ENCODE measurements around the gene HOXC13. TPM values are rescaled to one million over a fixed set of nuclear protein-coding genes. Genes with fewer than 3 reads are reported as not detected.

HOXC13 gene
- total and polyA plus RNA-seq, 9 of the 15 experiments (the other 6 are each of a cell fraction or from before 2014, with no cell fraction given) = 0.03 to 0.29 (median 0.17) TPM; not detected in 2

- TF ChIP-seq PATZ1 (CRISPR knock-in tag; IDR thresholded peaks at IDR 0.05; ENCODE audit: borderline replicate concordance) (peak; percentile 64; the same call in 1 of the 2 replicates), ZNF584 (CRISPR knock-in tag; IDR thresholded peaks at IDR 0.05; ENCODE audit: low read depth) (peak; percentile 8; the same call in 1 of the 2 replicates), ZNF277 (CRISPR knock-in tag; IDR thresholded peaks at IDR 0.05; ENCODE audit: borderline replicate concordance) (no peak), SRF (CRISPR knock-in tag; IDR thresholded peaks at IDR 0.05) (no peak), PHF21A (IDR thresholded peaks at IDR 0.05; ENCODE audit: borderline replicate concordance, low read depth) (no peak), CAMTA2 (CRISPR knock-in tag; conservative IDR thresholded peaks at IDR 0.05) (no peak; the same call in 1 of the 2 replicates), ZNF444 (CRISPR knock-in tag; IDR thresholded peaks at IDR 0.05) (no peak), MCM3 (IDR thresholded peaks at IDR 0.05) (no peak), CTBP1 (IDR thresholded peaks at IDR 0.05; ENCODE audit: borderline replicate concordance) (peak; percentile 66; the same call in 1 of the 2 replicates), CUX1 (CRISPR knock-in tag; IDR thresholded peaks at IDR 0.05) (no peak), TCF3 (CRISPR knock-in tag; IDR thresholded peaks at IDR 0.05) (0 out of 2 replicates have a peak, but pooled peaks have one; percentile 6), NCOA4 (IDR thresholded peaks at IDR 0.05; ENCODE audit: partially characterized antibody) (no peak)
Observed at GRCh38 chr12:53995378-53996239, 57.0 kb downstream of the HOXC13 start (continued).

Measured in K562 (cell line).